GM18507 (cell line): ENCODE measurements around the gene TMEM109.

Source experiments
- DNase-seq: peaks from one replicate; pipeline ENCODE4 v3.0.0; 2011; ENCODE audit warnings: low read depth; ENCODE audit not compliant: insufficient read length; ENCODE audit errors: extremely low spot score
- FAIRE-seq: peaks from 2 replicates; lab custom pipeline; 2011; peaks lifted over from hg19 to GRCh38; lab: Jason Lieb, UNC

Gene TMEM109

GRCh38 chr11:60936467-60937143, 22.6 kb downstream of the TMEM109 start:
- DNase-seq (no peak), FAIRE-seq (no peak)

GRCh38 chr11:60937144-60937527, 23.2 kb downstream of the TMEM109 start:
- no peak for FAIRE-seq

GRCh38 chr11:60937811-60938210, 23.9 kb downstream of the TMEM109 start:
- DNase-seq (no peak), FAIRE-seq (no peak)

More at GRCh38 chr11:60937144-60937527, 23.2 kb downstream of the TMEM109 start:
- no peak for DNase-seq

- FAIRE-seq: no peak
- no peak for DNase-seq
Observed at GRCh38 chr11:60938500-60938899, 24.5 kb downstream of the TMEM109 start.

- no peak for DNase-seq
- FAIRE-seq: no peak
Observed at GRCh38 chr11:60939301-60939700, 25.3 kb downstream of the TMEM109 start.

- DNase-seq (no peak), FAIRE-seq (no peak)
Observed at GRCh38 chr11:60939855-60940254, 25.9 kb downstream of the TMEM109 start.

GRCh38 chr11:60941371-60942119, 27.6 kb downstream of the TMEM109 start:
- DNase-seq: no peak
- FAIRE-seq: no peak

GRCh38 chr11:60942219-60942618, 28.3 kb downstream of the TMEM109 start:
- no peak for DNase-seq
- no peak for FAIRE-seq

- DNase-seq (no peak), FAIRE-seq (no peak)
Observed at GRCh38 chr11:60942970-60943565, 29.1 kb downstream of the TMEM109 start.

- FAIRE-seq: no peak
- no peak for DNase-seq
Observed at GRCh38 chr11:60944490-60945294, 30.7 kb downstream of the TMEM109 start.

GRCh38 chr11:60945295-60945667, 31.3 kb downstream of the TMEM109 start:
- FAIRE-seq: no peak

GRCh38 chr11:60946601-60947264, 32.8 kb downstream of the TMEM109 start:
- no peak for FAIRE-seq
- DNase-seq: no peak

More at GRCh38 chr11:60945295-60945667, 31.3 kb downstream of the TMEM109 start:
- no peak for DNase-seq

GRCh38 chr11:60947700-60948099, 33.7 kb downstream of the TMEM109 start:
- DNase-seq (no peak), FAIRE-seq (no peak)

- no peak for FAIRE-seq
- no peak for DNase-seq
Observed at GRCh38 chr11:60948250-60948649, 34.3 kb downstream of the TMEM109 start.

- FAIRE-seq: peak; percentile 61
Observed at GRCh38 chr11:60950024-60950423, 36.1 kb downstream of the TMEM109 start.

GRCh38 chr11:60950933-60951605, 37.1 kb downstream of the TMEM109 start:
- FAIRE-seq: peak; percentile 21
- no peak for DNase-seq

More at GRCh38 chr11:60950024-60950423, 36.1 kb downstream of the TMEM109 start:
- DNase-seq: no peak

- DNase-seq (no peak), FAIRE-seq (peak; percentile 79)
Observed at GRCh38 chr11:60951606-60951903, 37.6 kb downstream of the TMEM109 start.

- FAIRE-seq (peak; percentile 95), DNase-seq (peak; percentile 65)
Observed at GRCh38 chr11:60951904-60952741, 38.2 kb downstream of the TMEM109 start, which contains the start of gene SLC15A3. SLC15A3 (minus strand) TSS chr11:60952176; CDS start chr11:60951551, 625 bp downstream.
